ENCODE measurements around the gene RALGDS.

GRCh38 chr9:133108794-133109641, 12.0 kb downstream of the RALGDS start:
- no peak for TF ChIP-seq CTCF (conservative IDR thresholded peaks at IDR 0.05; ENCODE audit: low read depth, low read length)
- TF ChIP-seq CEBPB (IDR thresholded peaks at IDR 0.05; ENCODE audit: low read depth, low read length) = no peak
- TF ChIP-seq POLR2A (IDR thresholded peaks at IDR 0.05; ENCODE audit: low read depth, low read length) = no peak
- TF ChIP-seq RAD21 (IDR thresholded peaks at IDR 0.05; ENCODE audit: low read length) = no peak
- TF ChIP-seq ELK1 (IDR thresholded peaks at IDR 0.05; ENCODE audit: borderline replicate concordance, low read depth, low read length) = no peak
- TF ChIP-seq RCOR1 (IDR thresholded peaks at IDR 0.05; ENCODE audit: insufficient replicate concordance, low read length) = no peak
- TF ChIP-seq MAFK (IDR thresholded peaks at IDR 0.05; ENCODE audit: low read depth, low read length) = no peak
- no peak for TF ChIP-seq RFX5 (IDR thresholded peaks at IDR 0.05; ENCODE audit: low read depth, low read length)
- TF ChIP-seq CHD1 (IDR thresholded peaks at IDR 0.05; ENCODE audit: low read depth, low read length) = no peak
- no peak for TF ChIP-seq USF2 (IDR thresholded peaks at IDR 0.05; ENCODE audit: low read depth, low read length)
- no peak for TF ChIP-seq MAZ (IDR thresholded peaks at IDR 0.05; ENCODE audit: borderline replicate concordance, low read depth, low read length)
- no peak for TF ChIP-seq NFE2L2 (IDR thresholded peaks at IDR 0.05; ENCODE audit: low read depth, low read length)
- no peak for TF ChIP-seq MXI1 (IDR thresholded peaks at IDR 0.05; ENCODE audit: borderline replicate concordance, low read depth, low read length)

All from IMR-90 (cell line).